Right ventricle myocardium inferior (tissue), 1 donor: ENCODE measurements around the gene PDE11A. TPM values are rescaled to one million over a fixed set of nuclear protein-coding genes. Genes with fewer than 3 reads are reported as not detected.

Experiments used
- ATAC-seq: fragments of 200-7000 bp; cut with Tn5 transposase; one replicate; pipeline ENCODE4 v1.9.1; 2020; ENCODE audit warnings: mild to moderate bottlenecking, moderate library complexity
- DNase-seq: peaks from one replicate; pipeline ENCODE4 v3.0.0; 2021; ENCODE audit errors: missing footprints
- intact Hi-C: fragments of 100-400 bp; cut with DNase I; formaldehyde crosslinking; loops from one replicate; pipeline ENCODE4 v1.11.0; 2022
- total RNA-seq: library from RNA; stranded (reverse); fragmentation: NEBNext Ultra II Directional; extraction: Animal tissue kit (Norgen Biotek cat#: 25700); gene quantifications from one replicate; pipeline ENCODE4 v1.2.1, GENCODE V29; 2021
- donor health status: DM: no; HTN: yes; CAD: no; lungs with severe emphysema.

PDE11A gene
- total RNA-seq, 1 donor from 2014 or later = 4.4 TPM

- intact Hi-C loops = loop anchor here (5.0 kb wide), 1 partner anchor 110 kb away; no protein-coding TSS in a partner anchor
- no peak for DNase-seq
- ATAC-seq = peak; percentile 57
These were observed 474.8 kb downstream of the PDE11A start for GRCh38 chr2:177597759-177598158.

GRCh38 chr2:177596866-177597265, 475.7 kb downstream of the PDE11A start:
- intact Hi-C loops = loop anchor here (5.0 kb wide), 1 partner anchor 110 kb away; no protein-coding TSS in a partner anchor
- DNase-seq (no peak), ATAC-seq (no peak)

GRCh38 chr2:177595126-177595845, 477.3 kb downstream of the PDE11A start:
- intact Hi-C loops = loop anchor here (5.0 kb wide), 1 partner anchor 108 kb away; no protein-coding TSS in a partner anchor
- DNase-seq = no peak
- ATAC-seq = no peak

GRCh38 chr2:177593402-177593801, 479.2 kb downstream of the PDE11A start:
- intact Hi-C loops = no loop called here
- no peak for DNase-seq
- ATAC-seq = no peak

- ATAC-seq (no peak), DNase-seq (no peak)
- intact Hi-C loops = no loop called here
These were observed 479.6 kb downstream of the PDE11A start for GRCh38 chr2:177592945-177593344.

- intact Hi-C loops = no loop called here
- no peak for ATAC-seq
- no peak for DNase-seq
These were observed 480.2 kb downstream of the PDE11A start for GRCh38 chr2:177592397-177592796.

DNA sequence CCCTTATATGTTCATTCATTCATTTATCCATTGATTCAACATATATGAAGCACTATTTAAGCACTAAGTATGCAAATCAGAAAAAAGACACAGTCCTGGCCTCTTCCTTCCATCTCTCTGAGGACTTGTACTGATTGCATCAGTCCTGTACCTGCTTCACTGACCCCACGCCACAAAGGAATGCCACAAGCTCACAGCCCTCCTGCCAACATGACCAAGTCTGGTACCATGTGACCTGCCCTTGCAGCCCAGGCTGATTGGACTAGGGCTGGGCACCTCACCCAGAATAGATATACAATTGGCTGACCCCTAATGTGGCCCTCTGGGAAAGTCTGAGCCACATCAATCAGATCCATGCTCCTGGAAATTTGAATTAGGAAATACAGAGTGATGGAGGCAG, 483.4 kb downstream of the PDE11A start:
- intact Hi-C loops = no loop called here
- DNase-seq (no peak), ATAC-seq (no peak)

DNA sequence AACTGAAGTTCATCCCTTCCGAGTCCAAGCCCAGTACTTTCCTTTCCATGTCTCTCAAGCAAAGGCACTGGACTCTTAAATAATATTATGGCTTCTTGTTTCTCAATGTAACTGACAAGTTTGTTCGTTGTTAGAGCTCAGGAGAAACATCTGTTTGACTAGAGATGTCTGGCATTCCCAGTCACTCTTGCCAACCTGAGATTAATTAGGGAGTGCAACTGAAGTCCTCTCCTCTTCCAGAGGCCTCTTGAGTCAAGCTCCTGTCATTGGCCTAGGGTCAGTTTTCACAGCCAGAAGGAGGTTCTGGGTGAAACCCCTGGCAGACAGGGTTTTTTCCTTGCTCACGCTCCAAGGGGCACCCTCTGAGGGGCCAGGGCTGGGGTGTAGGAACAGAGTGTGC, 483.9 kb downstream of the PDE11A start:
- no peak for DNase-seq
- ATAC-seq = no peak
- intact Hi-C loops = no loop called here

- DNase-seq = no peak
- intact Hi-C loops = no loop called here
- no peak for ATAC-seq
These were observed 485.2 kb downstream of the PDE11A start for GRCh38 chr2:177587371-177587770.

- ATAC-seq (no peak), DNase-seq (no peak)
- intact Hi-C loops = no loop called here
These were observed 486.4 kb downstream of the PDE11A start for GRCh38 chr2:177586154-177586553.

- DNase-seq (no peak), ATAC-seq (peak; percentile 81)
- intact Hi-C loops = no loop called here
These were observed 487.2 kb downstream of the PDE11A start for GRCh38 chr2:177585234-177585863.

DNA sequence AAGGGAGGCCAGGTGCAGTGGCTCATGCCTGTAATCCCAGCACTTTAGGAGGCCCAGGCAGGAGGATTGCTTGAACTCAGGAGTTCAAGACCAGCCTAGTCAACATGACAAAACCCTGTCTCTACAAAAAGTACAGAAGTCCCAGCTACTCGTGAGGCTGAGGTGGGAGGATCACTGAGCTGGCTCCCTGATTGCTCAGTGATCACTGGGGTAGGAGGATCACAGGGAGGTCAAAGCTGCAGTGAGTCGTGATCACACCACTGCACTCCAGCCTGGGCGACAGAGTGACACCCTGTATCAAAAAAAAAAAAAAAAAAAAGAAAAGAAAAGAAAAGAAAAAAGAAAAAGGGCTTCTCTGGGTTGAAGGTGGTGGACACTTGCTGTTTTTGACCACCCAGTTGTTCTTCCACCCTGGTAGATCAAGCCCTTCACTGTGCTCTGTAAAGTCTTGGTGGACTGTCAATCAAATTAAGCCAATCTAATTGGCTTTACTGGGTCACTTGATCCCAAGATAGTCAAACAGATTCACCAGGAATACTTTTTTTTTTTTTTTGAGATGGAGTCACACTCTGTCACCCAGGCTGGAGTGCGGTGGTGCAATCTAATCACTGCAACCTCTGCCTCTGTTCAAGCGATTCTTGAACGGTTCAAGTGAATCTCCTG, 488.4 kb downstream of the PDE11A start:
- no peak for ATAC-seq
- intact Hi-C loops = no loop called here
- DNase-seq = no peak

- ATAC-seq (no peak), DNase-seq (no peak)
- intact Hi-C loops = no loop called here
These were observed 490.6 kb downstream of the PDE11A start for GRCh38 chr2:177582000-177582399.

- no peak for ATAC-seq
- intact Hi-C loops = no loop called here
These were observed 493.0 kb downstream of the PDE11A start for GRCh38 chr2:177579486-177580036.

GRCh38 chr2:177578454-177578853, 494.1 kb downstream of the PDE11A start:
- ATAC-seq = no peak
- no peak for DNase-seq
- intact Hi-C loops = no loop called here

More at GRCh38 chr2:177579486-177580036, 493.0 kb downstream of the PDE11A start:
- DNase-seq = no peak

- DNase-seq = no peak
- no peak for ATAC-seq
- intact Hi-C loops = no loop called here
These were observed 495.5 kb downstream of the PDE11A start for GRCh38 chr2:177577075-177577474.

GRCh38 chr2:177575358-177575757, 497.2 kb downstream of the PDE11A start:
- DNase-seq (no peak), ATAC-seq (no peak)
- intact Hi-C loops = no loop called here

GRCh38 chr2:177574356-177574755, 498.2 kb downstream of the PDE11A start:
- no peak for DNase-seq

More at GRCh38 chr2:177574356-177574755, 498.2 kb downstream of the PDE11A start:
- no peak for ATAC-seq
- intact Hi-C loops = no loop called here
